Right lobe of liver (tissue), 6 donors: Measurements from ENCODE around the gene CREM. TPM values are rescaled to one million over a fixed set of nuclear protein-coding genes. Genes with fewer than 3 reads are reported as not detected.

Experiments used
- ATAC-seq, 4 donors: fragments of 200-7000 bp; cut with Tn5 transposase; one replicate each; pipeline ENCODE4 v1.9.1; 2020; ENCODE audit warnings: mild to moderate bottlenecking in 4 of 4, moderate library complexity in 4 of 4
- DNase-seq, 3 donors: peaks; one replicate each; pipeline ENCODE4 v3.0.0-alpha.2; 2020
- H3K27ac ChIP-seq, 3 donors: fragments of 200-600 bp; one replicate each; pipeline ENCODE4 v1.8.0; 2022
- H3K27me3 ChIP-seq, 2 donors: fragments of 200-600 bp; one replicate each; pipeline ENCODE4 v1.8.0; 2022
- H3K36me3 ChIP-seq, 4 donors: fragments of 200-600 bp; sonication (generic) in 1 of 4; one replicate each; pipeline versions ENCODE4 v1.5.1 to v1.8.0; 2017 to 2022; ENCODE audit warnings: control low read depth in 1 of 4
- H3K4me1 ChIP-seq, 4 donors: fragments of 200-600 bp; sonication (generic) in 1 of 4; one replicate each; pipeline versions ENCODE4 v1.5.1 to v1.8.0; 2017 to 2022; ENCODE audit warnings: control low read depth in 1 of 4
- H3K4me3 ChIP-seq, 3 donors: fragments of 200-600 bp; one replicate each; pipeline ENCODE4 v1.8.0; 2022
- H3K9me3 ChIP-seq, 4 donors: fragments of 200-600 bp; sonication (generic) in 1 of 4; one replicate each; pipeline versions ENCODE4 v1.5.1 to v1.8.0; 2017 to 2022; ENCODE audit warnings: control low read depth in 1 of 4
- CTCF ChIP-seq, 4 donors: fragments of 200-600 bp in 3 of 4; fragments of 450-650 bp in 1 of 4; IDR thresholded peaks; one replicate each; pipeline versions ENCODE4 v1.5.1 to v1.8.0; 2016 to 2022; ENCODE audit warnings: antibody characterized with exemption in 4 of 4, mild to moderate bottlenecking in 2 of 4
- POLR2A ChIP-seq: fragments of 450-650 bp; IDR thresholded peaks from one replicate; pipeline ENCODE4 v1.6.1; 2017; ENCODE audit warnings: antibody characterized with exemption, mild to moderate bottlenecking
- WGBS: methylation state at CpG from one replicate; pipeline ENCODE4 v1.1.6; 2018; ENCODE audit warnings: low coverage, low lambda C conversion rate; ENCODE audit not compliant: insufficient coverage; ENCODE audit errors: missing lambda C conversion rate; 5-methylcytosine and 5-hydroxymethylcytosine counted together
- intact Hi-C, 2 donors: fragments of 100-400 bp; cut with DNase I; formaldehyde crosslinking; loops; one replicate each; pipeline versions ENCODE4 v1.11.2 to v1.14.1; 2022
- total RNA-seq, 6 experiments: library from RNA; depleted of rRNA in 2 of 6; stranded (reverse); fragments of >200 nt in 2 of 6; fragmentation: NEBNext Ultra II Directional in 3 of 6; extraction: Animal tissue kit (Norgen Biotek cat#: 25700) in 3 of 6; gene quantifications; one replicate each; pipeline versions ENCODE4 v1.1.0 to v1.2.4, GENCODE V29; 2016 to 2023
- donor health status: DM: no; HTN: yes; CAD: no.
- donor health status: DM: no; HTN: no; CAD: no.
- donor health status: DM: no; HTN: no; CAD: no.
- donor health status: DM: no; HTN: yes; CAD: no.
- donor health status: DM: no; HTN: yes; CAD: no.

The CREM gene
- total RNA-seq, 6 experiments from 2014 or later: 16.3 to 34.1 (median 22.9) TPM

DNA sequence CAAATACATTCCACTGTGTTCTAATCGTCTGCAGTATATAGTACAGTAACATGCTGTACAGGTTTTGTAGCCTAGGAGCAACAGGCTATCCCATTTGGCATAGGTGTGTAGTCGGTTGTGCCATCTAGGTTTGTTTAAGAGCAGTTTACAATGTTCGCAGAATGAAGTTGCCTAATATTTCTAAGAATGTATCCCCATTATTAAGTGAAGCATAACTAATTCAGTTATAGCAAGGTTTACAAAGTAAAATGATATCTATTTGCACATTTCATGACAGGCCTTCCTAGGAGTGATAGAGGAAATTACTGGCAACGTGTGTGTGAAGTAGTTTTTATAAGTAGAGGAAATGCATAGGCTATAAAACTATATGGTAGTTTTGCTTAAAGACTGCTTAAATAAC, 4.0 kb downstream of the CREM start:
- WGBS: 23% methylated on average over 4 of the region's 4 CpGs
- intact Hi-C loops: no loop called here
- ATAC-seq: no peak

DNA sequence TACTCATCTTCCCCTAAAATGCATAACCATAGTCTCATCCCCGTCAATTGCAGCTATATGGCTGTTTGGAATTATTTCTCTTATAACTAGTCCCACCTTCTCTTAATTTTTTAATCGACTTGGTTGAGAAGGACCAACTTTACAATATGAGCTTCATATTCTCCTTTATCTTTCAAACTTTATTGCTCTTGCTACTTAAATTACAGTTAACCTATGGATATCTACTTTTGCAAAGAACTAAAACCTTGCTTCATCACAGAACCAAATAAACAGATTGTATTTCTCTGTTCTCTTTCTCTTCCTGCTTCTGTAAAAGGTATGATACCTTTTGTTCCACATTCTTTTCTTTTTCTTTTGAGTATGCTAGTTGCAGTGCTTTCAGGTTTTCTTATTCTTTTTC, 6.1 kb downstream of the CREM start:
- peaks cover 0 to 17% (median 0%) of the 10 kb centered on the region in 4 donors for H3K4me1 ChIP-seq
- no peak for ATAC-seq
- DNase-seq: no peak
- H3K27ac ChIP-seq: no peak overlapping the region
- H3K9me3 ChIP-seq: no peaks in the 10 kb centered on the region
- no peak overlapping the region for H3K4me3 ChIP-seq
- WGBS: 78% methylated on average over 2 of the region's 2 CpGs
- no peaks in the 10 kb centered on the region for H3K36me3 ChIP-seq
- intact Hi-C loops: no loop called here
- TF ChIP-seq CTCF (IDR thresholded peaks at IDR 0.05): no peak
- no peak for TF ChIP-seq POLR2A
- no peaks in the 10 kb centered on the region for H3K27me3 ChIP-seq

More for the DNA sequence above, 4.0 kb downstream of the CREM start:
- no peaks in the 10 kb centered on the region for H3K27me3 ChIP-seq
- peaks cover 0 to 21% (median 0%) of the 10 kb centered on the region in 4 donors for H3K4me1 ChIP-seq
- no peak overlapping the region for H3K27ac ChIP-seq
- no peak overlapping the region for H3K4me3 ChIP-seq
- no peak for DNase-seq
- TF ChIP-seq POLR2A (no peak), CTCF (IDR thresholded peaks at IDR 0.05) (no peak)
- no peaks in the 10 kb centered on the region for H3K9me3 ChIP-seq
- H3K36me3 ChIP-seq: no peaks in the 10 kb centered on the region

- no peak for ATAC-seq
- H3K36me3 ChIP-seq: no peaks in the 10 kb centered on the region
- intact Hi-C loops: no loop called here
- no peaks in the 10 kb centered on the region for H3K27me3 ChIP-seq
- H3K4me3 ChIP-seq: no peak overlapping the region
- H3K4me1 ChIP-seq: peaks cover 0 to 17% (median 0%) of the 10 kb centered on the region in 4 donors
- no peaks in the 10 kb centered on the region for H3K9me3 ChIP-seq
- no peak for DNase-seq
- TF ChIP-seq CTCF (IDR thresholded peaks at IDR 0.05) (no peak), POLR2A (no peak)
- no peak overlapping the region for H3K27ac ChIP-seq
- WGBS: 82% methylated on average over 1 of the region's 1 CpG
Observed at GRCh38 chr10:35133586-35133985, 6.9 kb downstream of the CREM start.

- intact Hi-C loops: no loop called here
- no peak overlapping the region for H3K27ac ChIP-seq
Observed at GRCh38 chr10:35135861-35136260, 9.2 kb downstream of the CREM start.

More at GRCh38 chr10:35135861-35136260, 9.2 kb downstream of the CREM start:
- no peak for DNase-seq
- Histone ChIP-seq H3K27me3 (no peaks in the 10 kb centered on the region), H3K4me1 (peaks cover 0 to 5% (median 2%) of the 10 kb centered on the region in 4 donors), H3K36me3 (no peaks in the 10 kb centered on the region), H3K4me3 (no peak overlapping the region), H3K9me3 (no peaks in the 10 kb centered on the region)
- WGBS: 55% methylated on average over 5 of the region's 5 CpGs
- TF ChIP-seq POLR2A (no peak), CTCF (IDR thresholded peaks at IDR 0.05) (no peak)
- ATAC-seq: no peak
